ENCODE data around the gene SLC1A1.

- TF ChIP-seq CTCF (IDR thresholded peaks at IDR 0.05) = no peak
- TF ChIP-seq POLR2A (IDR thresholded peaks at IDR 0.05) = no peak
Measured at GRCh38 chr9:4538621-4539020, 48.4 kb downstream of the SLC1A1 start.
